Jurkat, Clone E6-1 (cell line): ENCODE measurements around the gene AGPAT3.

ENCODE experiments used
- DNase-seq: peaks from one replicate; pipeline ENCODE4 v3.0.0-alpha.2; 2011; ENCODE audit warnings: low read depth, low spot score
- H3K4me3 ChIP-seq: 2 replicates; pipeline ENCODE4 v1.5.1; 2011; ENCODE audit warnings: mild to moderate bottlenecking, low read length, control low read depth, moderate library complexity

The AGPAT3 gene

DNA sequence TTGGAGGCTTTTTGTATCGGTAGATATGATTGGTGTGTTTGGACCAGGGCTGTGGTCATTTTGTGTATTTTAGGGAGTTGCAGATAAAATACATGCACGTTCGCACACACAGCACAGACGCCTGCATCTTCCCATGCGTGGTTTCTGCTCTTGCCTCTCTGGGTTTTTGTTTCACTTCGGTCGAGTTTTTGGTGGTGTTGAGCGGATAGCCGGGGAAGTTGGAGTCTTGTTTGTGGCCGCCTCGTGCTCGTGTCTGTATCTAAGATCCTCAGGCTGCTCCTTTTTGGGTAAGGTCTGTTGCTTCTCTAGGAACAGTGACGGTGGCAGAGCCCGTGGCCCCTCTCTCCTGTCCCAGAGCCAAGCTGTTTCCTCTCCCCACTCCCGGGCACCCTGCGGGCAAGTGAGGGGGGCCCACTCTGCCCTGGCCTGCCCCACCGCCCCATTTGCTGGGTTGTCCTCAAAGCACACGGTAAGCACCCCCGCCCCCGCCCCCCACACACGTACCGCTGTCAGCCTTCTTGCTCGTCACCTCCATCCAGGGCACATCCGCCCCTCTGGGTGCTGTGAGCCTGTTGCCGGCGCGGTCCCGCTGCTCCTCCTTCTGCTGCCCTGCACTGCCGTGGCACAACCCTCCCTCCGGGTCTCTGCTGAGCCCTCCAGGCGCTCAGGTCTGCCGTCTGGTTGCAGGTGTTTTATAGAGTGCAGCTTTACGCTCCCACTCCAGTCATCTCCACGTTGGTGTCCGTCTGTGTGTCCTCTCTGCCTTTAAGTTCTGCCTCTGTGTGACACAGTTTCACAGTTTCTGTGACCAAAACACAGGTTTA lies 51.9 kb downstream of the AGPAT3 start:
- DNase-seq, result peak; percentile 17
- peak overlapping the region; percentile 0; the same call in 1 of the 2 replicates for H3K4me3 ChIP-seq

- DNase-seq, result no peak
- no peak overlapping the region for H3K4me3 ChIP-seq
These were observed 52.7 kb downstream of the AGPAT3 start for GRCh38 chr21:43917515-43918384.

DNA sequence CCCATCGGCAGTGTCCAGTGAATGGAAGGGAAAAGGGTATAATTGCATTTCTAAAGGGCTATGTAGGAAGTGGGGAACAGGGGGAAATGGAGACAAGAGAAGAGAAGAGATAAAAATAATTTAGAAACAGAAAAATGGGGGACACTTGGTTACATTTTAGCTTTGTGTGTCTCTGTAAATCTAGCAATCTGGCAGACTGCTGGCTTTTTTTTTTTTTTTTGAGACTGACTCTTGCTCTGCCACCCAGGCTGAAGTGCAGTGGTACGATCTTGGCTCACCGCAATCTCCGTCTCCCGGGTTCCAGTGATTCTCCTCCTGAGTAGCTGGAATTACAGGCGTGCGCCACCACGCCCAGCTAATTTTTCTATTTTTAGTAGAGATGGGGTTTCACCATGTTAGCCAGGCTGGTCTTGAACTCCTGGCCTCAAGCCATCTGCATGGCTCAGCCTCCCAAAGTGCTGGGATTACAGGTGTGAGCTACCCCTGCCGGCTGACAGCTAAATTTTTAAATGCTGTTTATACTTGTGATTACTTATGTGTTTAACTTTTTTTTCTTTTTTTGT lies 53.4 kb downstream of the AGPAT3 start:
- no peak overlapping the region for H3K4me3 ChIP-seq
- DNase-seq, result no peak

DNA sequence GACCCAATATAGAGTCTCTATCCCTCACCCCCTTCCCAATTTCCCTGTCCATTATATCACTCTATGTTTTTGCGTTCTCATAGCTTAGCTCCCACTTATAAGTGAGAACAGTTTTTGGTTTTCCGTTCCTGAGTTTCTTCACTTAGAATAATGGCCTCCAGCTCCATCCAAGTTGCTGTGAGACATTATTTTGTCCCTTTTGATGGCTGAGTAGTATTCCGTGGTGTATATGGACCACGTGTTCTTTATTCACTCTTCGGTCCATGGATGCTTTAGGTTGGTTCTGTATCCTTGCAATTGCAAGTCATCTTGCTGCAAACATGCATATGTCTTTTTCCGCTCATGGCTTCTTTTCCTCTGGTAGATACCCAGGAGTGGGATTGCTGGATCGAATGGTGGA lies 54.3 kb downstream of the AGPAT3 start:
- no peak for DNase-seq

DNA sequence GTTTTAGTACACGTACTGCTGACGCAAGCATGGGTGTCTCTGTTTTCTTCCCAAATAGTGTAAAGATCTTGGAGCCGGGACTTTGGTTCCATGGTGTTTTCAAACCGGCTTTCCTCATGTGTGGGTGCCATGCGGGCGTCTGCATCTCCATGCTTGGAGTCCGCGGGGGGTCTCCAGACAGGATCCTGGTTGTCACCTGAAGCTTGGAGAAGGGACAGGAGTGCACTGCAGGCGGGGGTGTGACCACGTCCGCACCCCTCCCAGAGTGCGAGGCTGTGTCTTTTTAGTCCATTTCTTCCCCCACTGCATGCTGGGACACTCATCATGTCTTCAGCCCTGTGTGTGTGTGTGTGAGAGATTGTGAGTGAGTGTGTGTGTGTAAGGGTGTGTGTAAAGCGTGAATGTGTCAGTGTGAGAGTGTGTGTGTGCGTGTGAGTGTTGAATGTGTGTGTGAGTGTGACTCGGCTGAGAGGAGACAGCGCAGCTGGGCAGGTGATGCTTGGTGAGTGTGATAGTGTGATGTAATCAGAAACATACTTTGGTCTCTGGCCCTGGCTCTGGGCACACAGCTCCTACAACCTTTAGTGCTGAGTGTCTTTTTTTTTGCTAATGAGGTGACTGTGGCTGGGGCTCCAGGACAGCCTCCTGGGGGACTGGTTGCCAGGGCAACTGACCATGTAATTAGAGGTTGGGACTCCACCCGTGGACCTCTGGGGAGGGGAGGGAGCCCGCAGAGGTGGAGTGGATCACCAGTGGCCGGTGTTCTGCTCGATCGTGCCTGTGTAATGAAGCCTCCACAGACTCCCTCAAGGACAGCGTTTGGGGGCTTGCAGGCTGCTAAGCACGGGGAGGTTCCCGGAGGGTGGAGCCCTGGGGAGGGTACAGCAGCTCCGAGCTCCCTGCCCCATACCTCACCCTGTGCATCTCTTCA lies 55.1 kb downstream of the AGPAT3 start:
- no peak for DNase-seq
- H3K4me3 ChIP-seq, result no peak overlapping the region

More for the DNA sequence above, 54.3 kb downstream of the AGPAT3 start:
- no peak overlapping the region for H3K4me3 ChIP-seq

- peak; percentile 89 for DNase-seq
- no peak overlapping the region for H3K4me3 ChIP-seq
These were observed 56.6 kb downstream of the AGPAT3 start for GRCh38 chr21:43921571-43921978.

GRCh38 chr21:43921979-43922945 lies 57.2 kb downstream of the AGPAT3 start:
- DNase-seq, result peak; percentile 14
- H3K4me3 ChIP-seq, result no peak overlapping the region

- no peak overlapping the region for H3K4me3 ChIP-seq
- DNase-seq, result no peak
These were observed 57.9 kb downstream of the AGPAT3 start for GRCh38 chr21:43922949-43923348.

- DNase-seq, result no peak
- H3K4me3 ChIP-seq, result no peak overlapping the region
These were observed 58.4 kb downstream of the AGPAT3 start for GRCh38 chr21:43923391-43923790.

DNA sequence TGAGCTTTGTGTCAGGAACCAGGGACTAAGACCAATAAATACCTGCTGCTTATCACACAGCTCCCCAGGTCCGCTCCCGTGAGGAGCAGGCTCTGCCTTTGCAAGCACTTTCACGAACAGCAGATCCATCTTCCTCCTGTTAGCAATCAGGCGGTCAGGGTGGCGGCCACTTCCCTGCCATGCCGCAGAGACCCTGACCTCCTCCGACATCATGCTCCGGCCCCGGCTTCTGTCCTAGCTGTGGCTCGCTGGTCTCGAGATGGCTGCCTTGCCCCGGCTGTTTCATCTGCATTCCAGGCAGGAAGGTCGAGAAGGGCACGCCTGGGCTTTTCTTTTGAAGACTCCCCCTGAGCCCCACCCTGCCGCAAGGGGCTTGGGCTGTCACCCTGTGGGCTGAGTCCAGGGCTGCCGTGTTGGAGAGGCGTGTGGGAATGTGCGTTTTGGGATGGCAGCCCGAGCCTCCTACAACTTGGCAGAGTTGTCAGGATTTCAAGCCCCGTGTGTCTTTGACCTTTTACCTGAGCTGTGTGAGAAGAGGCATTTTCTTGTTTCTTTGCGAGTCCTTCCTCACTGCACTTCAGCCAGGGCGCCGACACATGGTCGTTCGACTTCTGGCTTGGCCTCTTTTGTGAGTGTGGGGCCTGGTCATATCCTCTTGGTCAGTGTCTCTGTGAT lies 59.5 kb downstream of the AGPAT3 start:
- no peak for DNase-seq
- H3K4me3 ChIP-seq, result no peak overlapping the region

GRCh38 chr21:43925096-43925481 lies 60.1 kb downstream of the AGPAT3 start:
- no peak for DNase-seq
- no peak overlapping the region for H3K4me3 ChIP-seq

DNA sequence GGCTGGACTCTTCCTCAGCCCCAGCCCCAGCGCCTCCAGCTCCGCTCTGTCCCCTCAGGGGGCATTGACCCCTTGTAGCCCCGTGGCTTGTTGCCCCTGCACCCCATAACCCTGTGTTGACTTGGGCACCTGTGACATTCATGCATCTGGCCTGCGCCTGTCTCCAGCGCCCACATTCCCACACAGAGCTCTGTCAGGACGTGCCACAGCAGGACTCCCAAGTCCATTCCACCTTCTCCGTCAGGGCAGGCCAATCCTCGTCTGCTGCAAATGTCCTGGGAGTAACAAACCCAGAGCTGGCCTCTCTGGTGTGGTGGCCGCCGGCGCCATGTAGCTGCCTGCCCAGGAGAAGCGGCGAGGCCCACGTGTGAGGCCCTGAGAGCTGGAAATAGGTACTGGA lies 60.6 kb downstream of the AGPAT3 start:
- no peak for DNase-seq
- H3K4me3 ChIP-seq, result no peak overlapping the region

- H3K4me3 ChIP-seq, result no peak overlapping the region
- no peak for DNase-seq
These were observed 61.2 kb downstream of the AGPAT3 start for GRCh38 chr21:43926196-43926595.

GRCh38 chr21:43927591-43928221 lies 62.7 kb downstream of the AGPAT3 start:
- DNase-seq, result no peak
- no peak overlapping the region for H3K4me3 ChIP-seq

GRCh38 chr21:43928222-43929125 lies 63.5 kb downstream of the AGPAT3 start:
- no peak overlapping the region for H3K4me3 ChIP-seq
- no peak for DNase-seq
